GM18498 (cell line): ENCODE results near the gene RMI2.
"Not testable (repeated sequence)": the region's sequence is repeated elsewhere in the genome, so short reads cannot be mapped to it uniquely, and the experiment has no call there.

ENCODE experiments used
- ATAC-seq: cut with Tn5 transposase; IDR thresholded peaks from one replicate; pipeline ENCODE4 v1.9.1; 2021; ENCODE audit warnings: mild to moderate bottlenecking, moderate library complexity; ENCODE audit not compliant: unreplicated experiment

RMI2 gene

GRCh38 chr16:11345040-11345862 lies at the start of gene RMI2:
TSS of gene RMI2 (plus strand) at chr16:11345459. CDS start at chr16:11345472, 13 bp downstream.
- ATAC-seq: peak; percentile 97

GRCh38 chr16:11295672-11296071 lies 49.6 kb upstream of the RMI2 start:
- no peak for ATAC-seq

- no peak for ATAC-seq
These were observed 48.9 kb upstream of the RMI2 start for GRCh38 chr16:11296351-11296705.

GRCh38 chr16:11296706-11297491 lies 48.4 kb upstream of the RMI2 start:
- peak; percentile 23 for ATAC-seq

GRCh38 chr16:11297492-11298142 lies 47.6 kb upstream of the RMI2 start:
- peak; percentile 87 for ATAC-seq

GRCh38 chr16:11298143-11298900 lies 46.9 kb upstream of the RMI2 start:
- no peak for ATAC-seq

- not testable (repeated sequence) for ATAC-seq
These were observed 46.2 kb upstream of the RMI2 start for GRCh38 chr16:11298950-11299547.

GRCh38 chr16:11299865-11300559 lies 45.2 kb upstream of the RMI2 start:
- ATAC-seq: no peak

- no peak for ATAC-seq
These were observed 44.7 kb upstream of the RMI2 start for GRCh38 chr16:11300560-11300892.

GRCh38 chr16:11301645-11302501 lies 43.4 kb upstream of the RMI2 start:
- no peak for ATAC-seq

- ATAC-seq: no peak
These were observed 42.3 kb upstream of the RMI2 start for GRCh38 chr16:11302977-11303376.

GRCh38 chr16:11303405-11304138 lies 41.7 kb upstream of the RMI2 start:
- no peak for ATAC-seq

GRCh38 chr16:11306381-11306780 lies 38.9 kb upstream of the RMI2 start:
- no peak for ATAC-seq

GRCh38 chr16:11306997-11307638 lies 38.1 kb upstream of the RMI2 start:
- ATAC-seq: no peak

- no peak for ATAC-seq
These were observed 37.4 kb upstream of the RMI2 start for GRCh38 chr16:11307639-11308492.

- peak; percentile 26 for ATAC-seq
These were observed 36.6 kb upstream of the RMI2 start for GRCh38 chr16:11308493-11309283.
